ENCODE measurements around the gene MCF2L2.

Gene MCF2L2

GRCh38 chr3:183208800-183209199 is 219.6 kb downstream of the MCF2L2 start:
- TF ChIP-seq CTCF (IDR thresholded peaks at IDR 0.05; ENCODE audit: low read depth, low read length, missing control alignments) = no peak
- no peak overlapping the region for H3K4me3 ChIP-seq (ENCODE audit: low read depth, low read length)
- in situ Hi-C loops (cut with HindIII; ENCODE audit: low sequenced_read_pairs) = no loop called here
- no peak for DNase-seq (ENCODE audit: low read depth)

- in situ Hi-C loops (cut with HindIII; ENCODE audit: low sequenced_read_pairs) = no loop called here
- no peak for DNase-seq (ENCODE audit: low read depth)
Measured at GRCh38 chr3:183208260-183208659, 220.2 kb downstream of the MCF2L2 start.

GRCh38 chr3:183203670-183204069 is 224.7 kb downstream of the MCF2L2 start:
- in situ Hi-C loops (cut with HindIII; ENCODE audit: low sequenced_read_pairs) = no loop called here
- no peak for TF ChIP-seq CTCF (IDR thresholded peaks at IDR 0.05; ENCODE audit: low read depth, low read length, missing control alignments)
- no peak for DNase-seq (ENCODE audit: low read depth)
- H3K4me3 ChIP-seq (ENCODE audit: low read depth, low read length) = no peak overlapping the region

More at GRCh38 chr3:183208260-183208659, 220.2 kb downstream of the MCF2L2 start:
- TF ChIP-seq CTCF (IDR thresholded peaks at IDR 0.05; ENCODE audit: low read depth, low read length, missing control alignments) = no peak
- no peak overlapping the region for H3K4me3 ChIP-seq (ENCODE audit: low read depth, low read length)

GRCh38 chr3:183202004-183202722 is 226.3 kb downstream of the MCF2L2 start:
- no peak for DNase-seq (ENCODE audit: low read depth)
- TF ChIP-seq CTCF (IDR thresholded peaks at IDR 0.05; ENCODE audit: low read depth, low read length, missing control alignments) = no peak
- H3K4me3 ChIP-seq (ENCODE audit: low read depth, low read length) = no peak overlapping the region
- in situ Hi-C loops (cut with HindIII; ENCODE audit: low sequenced_read_pairs) = no loop called here

GRCh38 chr3:183198939-183199338 is 229.5 kb downstream of the MCF2L2 start:
- DNase-seq (ENCODE audit: low read depth) = no peak
- in situ Hi-C loops (cut with HindIII; ENCODE audit: low sequenced_read_pairs) = no loop called here
- H3K4me3 ChIP-seq (ENCODE audit: low read depth, low read length) = no peak overlapping the region
- TF ChIP-seq CTCF (IDR thresholded peaks at IDR 0.05; ENCODE audit: low read depth, low read length, missing control alignments) = no peak

- in situ Hi-C loops (cut with HindIII; ENCODE audit: low sequenced_read_pairs) = no loop called here
- TF ChIP-seq CTCF (IDR thresholded peaks at IDR 0.05; ENCODE audit: low read depth, low read length, missing control alignments) = no peak
- no peak overlapping the region for H3K4me3 ChIP-seq (ENCODE audit: low read depth, low read length)
- DNase-seq (ENCODE audit: low read depth) = no peak
Measured at GRCh38 chr3:183197734-183198133, 230.7 kb downstream of the MCF2L2 start.

All from astrocyte of the cerebellum (primary cell).